ENCODE data around the gene HACE1. TPM values are rescaled to one million over a fixed set of nuclear protein-coding genes. Genes with fewer than 3 reads are reported as not detected.

HACE1 gene
- total RNA-seq, 4 donors from 2014 or later: 13.3 to 20.4 (median 15.0) TPM

GRCh38 chr6:104728448-104728847 is 131.3 kb downstream of the HACE1 start:
- WGBS, 2 donors: 64% methylated on average over 4 of the region's 4 CpGs
- Histone ChIP-seq H3K27ac (no peak overlapping the region), H3K4me1 (no peaks in the 10 kb centered on the region), H3K36me3 (no peaks in the 10 kb centered on the region), H3K27me3 (no peaks in the 10 kb centered on the region), H3K9me3 (no peaks in the 10 kb centered on the region), H3K4me3 (replicated peaks in 1 of 3) (no peak overlapping the region)
- DNase-seq: no peak
- no peak for TF ChIP-seq POLR2A (IDR thresholded peaks at IDR 0.05)
- TF ChIP-seq, protein P1, sequence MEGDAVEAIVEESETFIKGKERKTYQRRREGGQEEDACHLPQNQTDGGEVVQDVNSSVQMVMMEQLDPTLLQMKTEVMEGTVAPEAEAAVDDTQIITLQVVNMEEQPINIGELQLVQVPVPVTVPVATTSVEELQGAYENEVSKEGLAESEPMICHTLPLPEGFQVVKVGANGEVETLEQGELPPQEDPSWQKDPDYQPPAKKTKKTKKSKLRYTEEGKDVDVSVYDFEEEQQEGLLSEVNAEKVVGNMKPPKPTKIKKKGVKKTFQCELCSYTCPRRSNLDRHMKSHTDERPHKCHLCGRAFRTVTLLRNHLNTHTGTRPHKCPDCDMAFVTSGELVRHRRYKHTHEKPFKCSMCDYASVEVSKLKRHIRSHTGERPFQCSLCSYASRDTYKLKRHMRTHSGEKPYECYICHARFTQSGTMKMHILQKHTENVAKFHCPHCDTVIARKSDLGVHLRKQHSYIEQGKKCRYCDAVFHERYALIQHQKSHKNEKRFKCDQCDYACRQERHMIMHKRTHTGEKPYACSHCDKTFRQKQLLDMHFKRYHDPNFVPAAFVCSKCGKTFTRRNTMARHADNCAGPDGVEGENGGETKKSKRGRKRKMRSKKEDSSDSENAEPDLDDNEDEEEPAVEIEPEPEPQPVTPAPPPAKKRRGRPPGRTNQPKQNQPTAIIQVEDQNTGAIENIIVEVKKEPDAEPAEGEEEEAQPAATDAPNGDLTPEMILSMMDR (IDR thresholded peaks at IDR 0.05): no peak
- intact Hi-C loops (cut with DNase I): no loop called here

DNA sequence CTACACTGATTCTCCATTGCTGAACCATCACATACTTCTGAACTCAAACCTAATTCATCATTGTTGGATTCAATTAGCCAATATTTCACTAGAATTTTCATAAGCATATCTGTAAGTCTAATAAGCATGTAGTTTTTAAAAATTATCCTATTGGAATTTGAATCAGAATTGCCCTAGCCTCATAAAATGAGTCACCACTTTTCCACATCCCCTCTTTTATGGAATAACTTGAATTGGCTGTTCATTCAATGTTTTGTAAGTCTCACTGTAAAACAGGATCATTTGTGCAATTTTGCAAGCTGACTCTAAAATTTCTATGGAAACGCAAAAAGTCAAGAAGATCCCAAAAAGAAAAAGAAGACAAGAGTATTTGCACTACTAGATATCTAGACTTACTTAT is 141.0 kb downstream of the HACE1 start:
- Histone ChIP-seq H3K4me1 (no peaks in the 10 kb centered on the region), H3K4me3 (replicated peaks in 1 of 3) (no peak overlapping the region), H3K9me3 (no peaks in the 10 kb centered on the region), H3K36me3 (no peaks in the 10 kb centered on the region), H3K27ac (no peak overlapping the region), H3K27me3 (no peaks in the 10 kb centered on the region)
- 96 to 98% methylated on average over 1 of the region's 1 CpG for WGBS, 2 donors
- no peak for DNase-seq
- intact Hi-C loops (cut with DNase I): no loop called here
- TF ChIP-seq, protein P1 (IDR thresholded peaks at IDR 0.05): no peak
- no peak for TF ChIP-seq POLR2A (IDR thresholded peaks at IDR 0.05)

GRCh38 chr6:104716858-104717257 is 142.9 kb downstream of the HACE1 start:
- no peak for DNase-seq
- intact Hi-C loops (cut with DNase I): no loop called here
- WGBS, 2 donors: 92 to 99% methylated on average over 4 of the region's 4 CpGs

DNA sequence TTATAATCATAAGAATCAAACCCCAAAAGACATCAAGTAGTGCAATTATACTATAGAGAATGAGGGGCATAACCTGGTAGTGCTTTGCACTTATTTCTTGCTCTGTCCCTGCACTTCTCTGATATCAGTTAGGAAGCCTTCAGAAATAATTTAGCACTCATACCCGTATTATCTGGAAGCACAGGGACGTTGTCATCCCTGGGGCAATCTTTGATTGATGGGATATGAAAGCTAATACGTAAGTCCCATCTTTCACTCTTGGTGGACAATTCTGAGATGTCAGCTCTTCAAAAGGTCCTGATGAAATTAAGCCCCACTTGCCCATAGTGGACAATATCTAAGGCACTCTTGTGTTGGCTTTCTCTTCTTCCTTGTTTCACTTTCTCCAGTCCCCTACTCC is 144.9 kb downstream of the HACE1 start:
- no peak for DNase-seq
- intact Hi-C loops (cut with DNase I): no loop called here
- H3K27ac ChIP-seq: no peak overlapping the region
- H3K27me3 ChIP-seq: no peaks in the 10 kb centered on the region
- H3K9me3 ChIP-seq: no peaks in the 10 kb centered on the region
- H3K4me3 ChIP-seq (replicated peaks in 1 of 3): no peak overlapping the region
- 88 to 95% methylated on average over 3 of the region's 3 CpGs for WGBS, 2 donors
- no peaks in the 10 kb centered on the region for H3K36me3 ChIP-seq
- H3K4me1 ChIP-seq: peaks cover 0 to 8% of the 10 kb centered on the region in 2 donors
- TF ChIP-seq, protein P1 (IDR thresholded peaks at IDR 0.05): no peak
- TF ChIP-seq POLR2A (IDR thresholded peaks at IDR 0.05): no peak

More at GRCh38 chr6:104716858-104717257, 142.9 kb downstream of the HACE1 start:
- Histone ChIP-seq H3K9me3 (no peaks in the 10 kb centered on the region), H3K4me1 (peaks cover 0 to under 1% of the 10 kb centered on the region in 2 donors), H3K27me3 (no peaks in the 10 kb centered on the region), H3K4me3 (replicated peaks in 1 of 3) (no peak overlapping the region), H3K27ac (no peak overlapping the region), H3K36me3 (no peaks in the 10 kb centered on the region)
- TF ChIP-seq, protein P1 (IDR thresholded peaks at IDR 0.05): no peak
- no peak for TF ChIP-seq POLR2A (IDR thresholded peaks at IDR 0.05)

DNA sequence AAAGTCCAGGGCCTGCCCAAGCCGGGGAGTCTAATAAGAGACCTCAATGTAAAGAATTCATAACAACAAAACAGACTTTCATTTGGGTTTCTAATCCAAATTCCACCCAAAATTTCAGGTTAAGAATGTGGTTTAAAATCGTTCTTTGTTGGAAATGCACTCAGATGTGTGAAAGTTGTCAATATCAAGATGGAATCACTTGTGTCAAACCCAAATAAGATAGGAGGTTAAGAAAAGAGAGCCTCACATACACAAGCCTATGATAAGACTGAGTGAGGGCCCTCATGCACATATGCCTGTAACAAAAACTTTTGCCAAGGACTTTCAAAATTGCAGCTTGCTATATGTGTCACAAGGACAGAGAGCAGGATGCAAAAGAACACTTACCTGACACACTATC is 145.7 kb downstream of the HACE1 start:
- TF ChIP-seq, protein P1 (IDR thresholded peaks at IDR 0.05): no peak
- TF ChIP-seq POLR2A (IDR thresholded peaks at IDR 0.05): no peak
- Histone ChIP-seq H3K27me3 (no peaks in the 10 kb centered on the region), H3K4me1 (peaks cover 0 to 8% of the 10 kb centered on the region in 2 donors), H3K9me3 (no peaks in the 10 kb centered on the region), H3K36me3 (no peaks in the 10 kb centered on the region), H3K4me3 (replicated peaks in 1 of 3) (no peak overlapping the region), H3K27ac (no peak overlapping the region)
- intact Hi-C loops (cut with DNase I): no loop called here
- DNase-seq: no peak
- WGBS, 2 donors: 93 to 94% methylated on average over 2 of the region's 2 CpGs
